Esophagus squamous epithelium (tissue), 4 donors: ENCODE data around the gene PROSER2.

ENCODE experiments used
- POLR2A ChIP-seq, 4 donors: fragments of 450-650 bp; IDR thresholded peaks; one replicate each; pipeline ENCODE4 v1.6.1; 2017; ENCODE audit warnings: antibody characterized with exemption in 4 of 4, mild to moderate bottlenecking in 4 of 4, moderate library complexity in 3 of 4
- TF ChIP-seq, protein P1 (sequence below), 6 experiments: fragments of 450-650 bp in 4 of 6; fragments of 200-600 bp in 2 of 6; sonication (generic) in 2 of 6; IDR thresholded peaks; one replicate each; pipeline ENCODE4 v1.5.1; 2016 to 2019; ENCODE audit warnings: antibody characterized with exemption in 6 of 6, mild to moderate bottlenecking in 4 of 6, moderate library complexity in 4 of 6

DNA sequence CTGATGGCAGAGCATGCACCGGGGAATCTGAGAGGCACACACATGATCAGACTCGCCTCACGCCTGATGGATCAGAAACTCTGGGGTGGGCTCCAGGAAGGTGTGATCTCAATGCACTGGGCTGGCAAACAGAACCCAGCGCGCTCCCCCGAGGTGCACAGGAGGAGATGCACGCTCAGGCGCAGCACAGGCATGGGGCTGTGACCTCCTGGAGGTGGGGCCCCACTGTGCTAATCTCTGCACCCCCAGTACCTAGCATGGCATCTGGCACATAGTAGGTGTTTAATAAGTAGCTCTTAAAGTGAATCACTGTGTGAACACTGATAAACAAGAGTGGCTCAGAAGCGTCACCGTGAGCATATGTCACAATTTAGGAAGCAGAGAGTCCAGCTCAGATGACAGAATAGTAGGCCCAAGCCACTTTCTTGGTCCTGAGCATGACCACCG, 57.9 kb downstream of the PROSER2 start:
- TF ChIP-seq POLR2A (IDR thresholded peaks at IDR 0.05): no peak
- TF ChIP-seq, protein P1, sequence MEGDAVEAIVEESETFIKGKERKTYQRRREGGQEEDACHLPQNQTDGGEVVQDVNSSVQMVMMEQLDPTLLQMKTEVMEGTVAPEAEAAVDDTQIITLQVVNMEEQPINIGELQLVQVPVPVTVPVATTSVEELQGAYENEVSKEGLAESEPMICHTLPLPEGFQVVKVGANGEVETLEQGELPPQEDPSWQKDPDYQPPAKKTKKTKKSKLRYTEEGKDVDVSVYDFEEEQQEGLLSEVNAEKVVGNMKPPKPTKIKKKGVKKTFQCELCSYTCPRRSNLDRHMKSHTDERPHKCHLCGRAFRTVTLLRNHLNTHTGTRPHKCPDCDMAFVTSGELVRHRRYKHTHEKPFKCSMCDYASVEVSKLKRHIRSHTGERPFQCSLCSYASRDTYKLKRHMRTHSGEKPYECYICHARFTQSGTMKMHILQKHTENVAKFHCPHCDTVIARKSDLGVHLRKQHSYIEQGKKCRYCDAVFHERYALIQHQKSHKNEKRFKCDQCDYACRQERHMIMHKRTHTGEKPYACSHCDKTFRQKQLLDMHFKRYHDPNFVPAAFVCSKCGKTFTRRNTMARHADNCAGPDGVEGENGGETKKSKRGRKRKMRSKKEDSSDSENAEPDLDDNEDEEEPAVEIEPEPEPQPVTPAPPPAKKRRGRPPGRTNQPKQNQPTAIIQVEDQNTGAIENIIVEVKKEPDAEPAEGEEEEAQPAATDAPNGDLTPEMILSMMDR (IDR thresholded peaks at IDR 0.05): no peak
